BLaER1 treated with 17β-estradiol and CSF1 and Interleukin-3, amounts not matched to agents 10 nM and 100 nM (cell line): Measurements from ENCODE around the gene SORT1.
"Not testable (repeated sequence)": the region's sequence is repeated elsewhere in the genome, so short reads cannot be mapped to it uniquely, and the experiment has no call there.

Experiments used
- H3K27ac ChIP-seq, 11 experiments: shearing (Covaris generic); formaldehyde crosslinking; 2 replicates each; pipeline ENCODE4 v1.8.1; 2022
- H3K27me3 ChIP-seq, 11 experiments: shearing (Covaris generic); formaldehyde crosslinking; 2 replicates each; pipeline ENCODE4 v1.8.1; 2022
- H3K36me3 ChIP-seq, 11 experiments: shearing (Covaris generic); formaldehyde crosslinking; 2 replicates each; pipeline ENCODE4 v1.8.1; 2022
- H3K4me1 ChIP-seq, 10 experiments: shearing (Covaris generic); formaldehyde crosslinking; 2 replicates each; pipeline ENCODE4 v1.8.1; 2022
- H3K4me2 ChIP-seq, 11 experiments: shearing (Covaris generic); formaldehyde crosslinking; 2 replicates each; pipeline ENCODE4 v1.8.1; 2022
- H3K4me3 ChIP-seq, 10 experiments: shearing (Covaris generic); formaldehyde crosslinking; 2 replicates each; pipeline ENCODE4 v1.8.1; 2022
- H3K9ac ChIP-seq, 11 experiments: shearing (Covaris generic); formaldehyde crosslinking; 2 replicates each; pipeline ENCODE4 v1.8.1; 2022
- H3K9me3 ChIP-seq, 11 experiments: shearing (Covaris generic); formaldehyde crosslinking; replicated peaks in 1 of 11; 2 replicates each; pipeline ENCODE4 v1.8.1; 2022
- H4K20me1 ChIP-seq, 11 experiments: shearing (Covaris generic); formaldehyde crosslinking; 2 replicates each; pipeline ENCODE4 v1.8.1; 2022
- Cebpa-rat ChIP-seq, 11 experiments: shearing (Covaris generic); IDR thresholded peaks; 2 replicates each; pipeline ENCODE4 v1.8.1; 2022

Gene SORT1

DNA sequence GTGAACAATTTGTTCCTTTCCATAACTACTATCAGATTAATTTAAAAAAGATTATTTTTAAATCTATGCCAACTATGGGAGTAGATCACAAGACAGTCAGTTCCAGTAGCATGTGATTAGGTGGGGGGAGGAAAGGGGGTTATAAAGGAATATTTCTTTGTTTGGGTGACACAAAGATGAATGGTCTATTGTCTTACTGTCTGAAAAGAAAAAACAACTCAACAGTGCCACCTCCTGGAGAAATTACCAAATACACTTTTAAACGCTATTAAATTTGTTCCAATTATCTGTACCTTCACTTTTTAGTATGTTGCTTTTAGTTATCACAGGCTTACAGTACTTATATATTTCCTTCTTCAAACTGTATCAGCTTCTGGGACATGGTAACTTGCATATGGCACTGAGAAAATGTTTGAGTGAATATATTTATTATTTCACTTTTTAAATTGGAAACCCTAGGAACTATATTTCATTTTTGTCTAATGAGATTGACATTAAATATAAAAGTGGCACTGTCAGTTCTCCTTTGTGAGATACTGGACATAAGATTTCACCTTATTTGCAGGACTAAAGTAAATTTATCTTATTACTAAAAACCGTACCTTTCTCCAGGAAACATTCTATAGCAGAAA, 1.7 kb upstream of the SORT1 start:
- peaks cover 34 to 47% (median 45%) of the 10 kb centered on the region in 11 experiments for H3K36me3 ChIP-seq
- H3K27me3 ChIP-seq, result peaks cover 0 to 36% (median 31%) of the 10 kb centered on the region in 11 experiments; a peak in 20 of 22 replicates
- peaks cover 26 to 42% (median 35%) of the 10 kb centered on the region in 10 experiments for H3K4me1 ChIP-seq
- TF ChIP-seq Cebpa-rat (IDR thresholded peaks at IDR 0.05), result no peak
- H3K4me2 ChIP-seq, result no peak overlapping the region
- H4K20me1 ChIP-seq, result peaks cover 2 to 24% (median 11%) of the 10 kb centered on the region in 11 experiments; a peak in 12 of 22 replicates
- H3K9ac ChIP-seq, result no peak overlapping the region
- no peak overlapping the region for H3K4me3 ChIP-seq
- no peaks in the 10 kb centered on the region for H3K9me3 ChIP-seq
- H3K27ac ChIP-seq, result no peak overlapping the region

DNA sequence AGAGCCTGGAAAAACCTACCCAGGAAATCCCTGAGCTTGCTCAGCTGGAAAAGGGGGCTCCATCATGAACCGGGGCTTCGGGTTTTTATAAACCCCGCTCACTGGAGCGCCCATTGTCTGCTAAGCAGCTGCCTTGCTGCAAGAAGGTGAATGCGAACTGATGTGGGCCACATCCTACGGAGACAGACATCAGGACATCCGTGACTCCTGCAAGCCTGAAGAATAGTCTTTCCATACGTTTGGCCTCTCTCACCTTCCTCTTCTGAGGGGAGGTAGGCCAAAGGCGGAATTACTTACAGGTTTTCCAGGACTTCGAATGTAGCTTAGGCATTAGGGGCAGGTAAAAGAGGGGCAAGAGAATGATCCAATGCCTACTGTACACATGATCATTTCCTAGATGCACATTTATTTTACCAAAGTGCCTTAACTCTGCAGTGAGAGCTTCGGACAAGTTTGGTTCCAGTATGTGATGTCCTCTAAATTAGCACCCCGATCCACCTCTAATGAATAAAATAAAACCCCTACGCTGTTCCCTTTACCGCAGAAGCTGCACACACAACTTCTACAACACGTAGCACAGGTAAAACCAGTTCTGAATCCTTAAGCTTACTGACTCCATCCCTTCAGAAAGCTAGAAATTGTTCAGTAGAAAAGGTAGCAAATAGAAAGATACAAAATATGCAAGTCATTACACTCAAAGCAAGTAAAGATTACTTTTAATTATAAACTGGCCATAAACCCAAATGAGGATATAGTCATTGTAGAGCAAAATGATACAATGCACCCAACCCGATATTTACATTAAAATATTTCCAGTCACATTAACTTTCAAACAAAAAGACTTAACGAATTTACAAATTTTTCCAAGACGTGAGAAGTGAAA, 866 bp upstream of the SORT1 start:
- Histone ChIP-seq H3K9me3 (no peaks in the 10 kb centered on the region), H3K27me3 (peaks cover 0 to 36% (median 31%) of the 10 kb centered on the region in 11 experiments; a peak in 20 of 22 replicates), H3K9ac (peak overlapping the region; percentile 73 to 88 (median 83); a peak in 21 of 22 replicates), H4K20me1 (peaks cover 0 to 19% (median 4%) of the 10 kb centered on the region in 11 experiments; a peak in 8 of 22 replicates), H3K4me3 (peak overlapping the region; percentile 75 to 93 (median 86)), H3K4me2 (peak overlapping the region; percentile 87 to 99 (median 97)), H3K36me3 (peaks cover 25 to 38% (median 36%) of the 10 kb centered on the region in 11 experiments), H3K4me1 (peaks cover 26 to 51% (median 43%) of the 10 kb centered on the region in 10 experiments), H3K27ac (peak overlapping the region in 7 of 11 experiments; percentile 29 to 85 (median 71); a peak in 8 of 22 replicates)
- TF ChIP-seq Cebpa-rat (IDR thresholded peaks at IDR 0.05), result no peak

DNA sequence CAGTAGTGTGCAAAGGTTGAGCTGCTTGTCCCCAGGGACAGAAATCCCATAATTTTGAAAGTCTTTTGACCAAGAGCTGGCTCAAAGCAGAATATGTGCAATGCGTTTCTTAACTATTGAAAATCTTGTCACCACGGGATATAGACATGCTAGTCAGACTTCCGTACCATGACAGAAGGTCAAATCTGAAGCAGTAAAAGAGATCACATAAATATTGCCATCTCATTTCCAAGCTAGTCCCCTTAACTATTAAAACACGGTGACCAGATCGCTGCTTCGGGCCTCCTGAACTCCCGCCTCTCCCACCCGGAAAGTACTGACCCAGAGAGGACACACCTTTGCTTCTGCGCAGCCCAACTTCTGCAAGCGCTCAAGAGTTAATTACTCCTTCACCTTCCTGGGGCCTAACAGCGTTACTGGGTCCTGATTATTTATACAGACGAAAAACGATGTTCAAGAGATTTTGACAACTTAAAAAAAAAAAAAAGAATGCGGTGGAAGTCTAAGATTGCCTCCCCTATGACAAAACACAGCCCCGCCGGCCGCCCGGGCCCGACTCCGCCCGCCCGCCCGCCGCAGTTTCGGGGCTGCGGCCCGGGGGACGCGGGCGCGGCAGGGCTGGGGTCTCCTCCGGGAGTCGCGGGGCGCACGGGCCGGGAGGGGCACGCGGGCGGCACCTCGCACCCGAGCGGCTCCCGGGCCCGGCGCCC, 692 bp downstream of the SORT1 start:
- H3K4me3 ChIP-seq, result peak overlapping the region; percentile 75 to 93 (median 86)
- peak overlapping the region; percentile 46 to 85 (median 71); a peak in 21 of 22 replicates for H3K27ac ChIP-seq
- H3K9ac ChIP-seq, result peak overlapping the region; percentile 73 to 88 (median 83)
- TF ChIP-seq Cebpa-rat (IDR thresholded peaks at IDR 0.05), result no peak
- H4K20me1 ChIP-seq, result peaks cover 0 to 7% (median 2%) of the 10 kb centered on the region in 11 experiments; a peak in 5 of 22 replicates
- H3K4me2 ChIP-seq, result peak overlapping the region; percentile 87 to 99 (median 97)
- H3K4me1 ChIP-seq, result peaks cover 41 to 67% (median 59%) of the 10 kb centered on the region in 10 experiments
- H3K36me3 ChIP-seq, result peaks cover 9 to 23% (median 21%) of the 10 kb centered on the region in 11 experiments
- H3K27me3 ChIP-seq, result peaks cover 0 to 36% (median 31%) of the 10 kb centered on the region in 11 experiments; a peak in 20 of 22 replicates
- H3K9me3 ChIP-seq, result no peaks in the 10 kb centered on the region

DNA sequence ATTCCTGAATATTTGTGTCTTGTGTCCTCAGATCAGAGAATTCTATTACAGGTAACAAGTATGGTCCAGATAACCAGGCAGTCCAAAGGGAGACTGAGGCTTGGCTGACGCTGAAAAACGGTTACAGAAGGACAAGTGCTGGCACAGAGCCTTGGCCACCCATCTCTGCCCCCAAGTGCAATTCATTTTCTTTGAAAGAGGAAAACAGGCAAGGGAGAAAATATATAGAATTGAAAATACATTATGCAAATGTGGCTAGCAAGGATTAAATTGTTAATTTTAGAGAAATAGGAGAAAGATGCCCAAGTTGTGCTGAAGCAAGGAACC, 1.2 kb downstream of the SORT1 start:
- H3K27me3 ChIP-seq, result peaks cover 0 to 36% (median 31%) of the 10 kb centered on the region in 11 experiments; a peak in 20 of 22 replicates
- no peaks in the 10 kb centered on the region for H3K9me3 ChIP-seq
- TF ChIP-seq Cebpa-rat (IDR thresholded peaks at IDR 0.05), result 0 out of 22 replicates have a peak, but pooled peaks of 1 of the 11 experiments have one; percentile 1
- H3K4me3 ChIP-seq, result peak overlapping the region; percentile 75 to 93 (median 86); a peak in 19 of 20 replicates
- peaks cover 4 to 17% (median 15%) of the 10 kb centered on the region in 11 experiments; a peak in 21 of 22 replicates for H3K36me3 ChIP-seq
- peak overlapping the region; percentile 73 to 88 (median 83); a peak in 17 of 22 replicates for H3K9ac ChIP-seq
- H4K20me1 ChIP-seq, result peaks cover 0 to 7% (median 0%) of the 10 kb centered on the region in 11 experiments; a peak in 3 of 22 replicates
- peak overlapping the region; percentile 87 to 99 (median 97) for H3K4me2 ChIP-seq
- H3K27ac ChIP-seq, result peak overlapping the region in 10 of 11 experiments; percentile 60 to 85 (median 73); a peak in 18 of 22 replicates
- H3K4me1 ChIP-seq, result peaks cover 46 to 72% (median 64%) of the 10 kb centered on the region in 10 experiments

DNA sequence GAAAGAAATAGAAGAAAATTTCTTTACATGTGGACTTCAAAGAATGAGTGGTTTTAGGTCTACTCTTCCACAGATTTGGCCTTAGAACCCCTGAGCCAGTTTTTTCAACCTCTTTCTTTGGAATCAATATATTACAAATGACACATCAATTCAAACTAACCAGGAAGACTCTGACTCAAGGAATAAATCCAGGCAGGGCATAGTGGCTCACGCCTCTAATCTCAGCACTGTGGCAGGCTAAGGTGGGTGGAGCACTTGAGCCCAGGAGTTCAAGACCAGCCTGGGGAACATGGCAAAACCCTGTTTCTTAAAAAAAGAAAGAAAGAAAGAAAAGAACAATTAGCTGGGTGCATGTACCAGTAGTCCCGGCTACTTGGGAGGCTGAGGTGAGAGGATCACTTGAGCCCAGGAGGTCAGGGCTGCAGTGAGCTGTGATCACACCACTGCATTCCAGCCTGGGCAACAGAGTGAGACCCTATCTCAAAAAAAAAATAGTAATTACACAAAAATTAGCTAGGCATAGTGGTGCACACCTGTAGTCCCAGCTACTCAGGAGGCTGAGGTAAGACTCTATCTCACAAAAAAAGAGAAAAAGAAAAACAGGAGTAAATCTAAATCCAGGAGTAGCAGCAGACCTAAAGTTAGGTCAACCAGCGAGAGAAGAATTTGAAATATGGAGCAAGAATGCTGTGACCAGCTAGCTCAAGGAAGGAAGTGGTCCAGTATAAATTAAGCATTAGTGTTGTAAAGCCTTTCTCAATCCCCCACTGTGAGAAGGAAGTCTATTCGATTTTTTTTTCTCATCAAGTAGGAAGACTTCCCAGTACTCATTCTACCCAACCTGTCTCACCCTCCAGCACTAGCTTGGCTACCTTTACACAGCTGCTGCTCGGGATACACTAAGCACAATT, 1.9 kb downstream of the SORT1 start:
- Histone ChIP-seq H3K4me3 (peak overlapping the region; percentile 75 to 93 (median 86); a peak in 19 of 20 replicates), H4K20me1 (peaks cover 0 to 7% (median 0%) of the 10 kb centered on the region in 11 experiments; a peak in 3 of 22 replicates), H3K27ac (peak overlapping the region in 10 of 11 experiments; percentile 40 to 85 (median 73); a peak in 20 of 22 replicates), H3K4me2 (peak overlapping the region; percentile 87 to 99 (median 97)), H3K9me3 (no peaks in the 10 kb centered on the region), H3K27me3 (peaks cover 0 to 36% (median 31%) of the 10 kb centered on the region in 11 experiments; a peak in 20 of 22 replicates), H3K36me3 (peaks cover 0 to 11% (median 9%) of the 10 kb centered on the region in 11 experiments; a peak in 17 of 22 replicates), H3K9ac (peak overlapping the region in 10 of 11 experiments; percentile 73 to 88 (median 82); a peak in 16 of 22 replicates), H3K4me1 (peaks cover 53 to 78% (median 70%) of the 10 kb centered on the region in 10 experiments)
- peak in 6 of 11 experiments; percentile 15 to 76 (median 40); a peak in 6 of 22 replicates for TF ChIP-seq Cebpa-rat (IDR thresholded peaks at IDR 0.05)

DNA sequence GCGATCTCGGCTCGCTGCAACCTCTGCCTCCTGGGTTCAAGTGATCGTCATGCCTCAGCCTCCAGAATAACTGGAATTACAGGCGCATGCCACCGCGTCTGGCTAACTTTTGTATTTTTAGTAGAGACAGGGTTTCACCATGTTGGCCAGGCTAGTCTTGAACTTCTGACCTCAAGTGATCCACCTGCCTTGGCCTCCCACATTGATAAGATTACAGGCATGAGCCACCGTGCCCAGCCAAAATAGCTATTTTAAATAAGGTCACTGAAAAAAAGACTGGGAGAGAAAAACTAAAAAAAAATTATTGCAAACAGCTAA, 2.5 kb downstream of the SORT1 start:
- not testable (repeated sequence) for H3K36me3 ChIP-seq, H3K9me3 ChIP-seq, H4K20me1 ChIP-seq
- peak overlapping the region in 3 of 10 experiments; percentile 89 to 93 (median 90); a peak in 4 of 20 replicates for H3K4me3 ChIP-seq
- H3K4me2 ChIP-seq, result peak overlapping the region in 10 of 11 experiments; percentile 87 to 99 (median 96); a peak in 18 of 22 replicates
- H3K27ac ChIP-seq, result peak overlapping the region in 9 of 11 experiments; percentile 49 to 85 (median 67); a peak in 12 of 22 replicates
- peaks cover 59 to 85% (median 76%) of the 10 kb centered on the region in 10 experiments for H3K4me1 ChIP-seq
- H3K27me3 ChIP-seq, result peaks cover 0 to 36% (median 31%) of the 10 kb centered on the region in 11 experiments; a peak in 20 of 22 replicates
- peak overlapping the region in 2 of 11 experiments; percentile 85 to 87; a peak in 4 of 22 replicates for H3K9ac ChIP-seq
